HG03342 (cell line): ENCODE measurements around the gene ZNF410.

Experiments
- ATAC-seq: cut with Tn5 transposase; IDR thresholded peaks from one replicate; pipeline ENCODE4 v1.9.1; 2021; ENCODE audit warnings: mild to moderate bottlenecking, moderate library complexity; ENCODE audit not compliant: unreplicated experiment

Gene ZNF410

DNA sequence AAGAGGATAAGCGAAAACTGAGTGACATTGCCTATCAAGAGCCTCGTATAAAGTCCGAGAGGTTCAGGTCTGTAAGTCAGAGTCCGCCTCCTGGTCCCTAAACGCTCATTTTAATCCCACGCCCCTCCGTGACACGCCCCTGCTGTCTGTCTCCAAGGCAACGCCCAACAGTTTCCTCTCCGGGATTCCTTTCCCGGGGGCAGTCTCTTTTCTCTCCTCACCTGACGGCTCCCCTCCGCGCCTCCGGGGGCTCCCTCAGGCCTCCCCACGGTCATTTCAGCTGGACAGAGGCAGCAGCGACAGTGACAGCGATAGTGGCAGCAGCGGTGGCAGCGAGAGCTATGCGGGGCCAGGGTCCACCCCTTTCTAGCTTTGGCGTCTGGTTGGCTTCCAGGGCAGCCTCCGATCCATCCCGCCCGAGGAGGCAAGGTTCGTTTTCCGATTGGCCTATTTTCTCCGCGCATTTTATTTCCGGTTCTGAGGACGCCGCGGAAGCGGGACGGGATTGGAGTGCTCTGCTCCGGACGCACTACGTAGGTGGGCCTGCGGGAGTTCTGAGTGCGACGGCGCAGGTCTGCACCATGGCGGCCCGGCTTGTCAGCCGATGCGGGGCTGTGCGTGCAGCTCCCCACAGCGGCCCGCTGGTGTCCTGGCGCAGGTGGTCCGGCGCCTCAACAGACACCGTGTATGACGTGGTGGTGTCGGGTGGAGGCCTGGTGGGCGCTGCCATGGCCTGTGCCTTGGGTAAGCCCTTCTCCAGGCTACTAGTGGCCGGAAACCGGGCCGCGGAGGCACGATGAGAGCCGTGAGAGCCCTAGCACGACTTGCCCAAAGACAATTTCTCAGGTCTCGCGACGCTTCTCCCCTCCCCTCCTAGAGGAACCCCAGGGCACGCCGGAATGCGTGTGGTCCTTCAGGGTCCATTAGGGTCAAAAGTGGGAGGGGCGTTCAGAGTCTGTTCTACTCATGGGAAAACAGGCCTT, 63.4 kb downstream of the ZNF410 start, which contains the start of the genes COQ6 and FAM161B:
Gene COQ6, plus strand, starts transcription at position 551 of the 983 bp plus-strand sequence. Its CDS starts 31 bp downstream, at position 582.
Gene FAM161B, minus strand, starts transcription at position 343 of the 983 bp plus-strand sequence. Its CDS starts 68 bp downstream, at position 275.
- ATAC-seq: peak; percentile 91

DNA sequence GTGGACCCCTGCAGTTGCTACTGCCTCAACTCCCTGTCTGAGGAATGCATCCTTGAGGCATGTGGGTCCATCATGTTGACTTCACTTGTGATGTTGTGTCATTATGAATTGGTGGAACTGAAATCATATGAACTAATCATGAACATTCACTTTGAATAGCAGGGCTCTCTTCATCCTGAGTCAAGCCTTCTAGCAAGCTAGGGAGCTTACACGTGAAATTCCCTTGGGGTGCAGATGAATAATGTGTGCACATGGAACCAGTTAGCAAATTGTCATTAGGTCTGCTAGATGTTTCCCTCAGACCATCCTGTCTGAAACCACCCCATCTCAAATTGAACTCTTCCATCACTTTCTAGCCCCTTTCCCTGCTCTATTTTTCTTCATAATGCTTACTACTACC, 67.1 kb downstream of the ZNF410 start:
- ATAC-seq: no peak

- no peak for ATAC-seq
Measured at GRCh38 chr14:73955674-73956073, 69.0 kb downstream of the ZNF410 start.

GRCh38 chr14:73958591-73958990, 71.9 kb downstream of the ZNF410 start:
- no peak for ATAC-seq

DNA sequence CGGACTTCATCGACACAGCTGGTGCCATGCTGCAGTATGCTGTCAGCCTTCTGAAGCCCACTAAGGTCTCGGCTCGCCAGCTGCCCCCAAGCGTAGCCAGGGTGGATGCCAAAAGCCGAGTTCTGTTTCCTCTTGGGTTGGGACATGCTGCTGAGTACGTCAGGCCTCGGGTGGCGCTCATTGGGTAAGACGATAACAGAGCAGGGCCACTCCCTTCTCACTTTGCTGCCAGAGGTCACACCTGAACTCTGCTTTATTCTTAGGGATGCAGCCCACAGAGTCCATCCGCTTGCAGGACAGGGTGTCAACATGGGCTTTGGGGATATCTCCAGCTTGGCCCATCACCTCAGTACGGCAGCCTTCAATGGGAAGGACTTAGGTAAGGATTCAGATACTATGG, 74.5 kb downstream of the ZNF410 start:
- ATAC-seq: no peak

GRCh38 chr14:73965216-73965615, 78.6 kb downstream of the ZNF410 start:
- no peak for ATAC-seq

DNA sequence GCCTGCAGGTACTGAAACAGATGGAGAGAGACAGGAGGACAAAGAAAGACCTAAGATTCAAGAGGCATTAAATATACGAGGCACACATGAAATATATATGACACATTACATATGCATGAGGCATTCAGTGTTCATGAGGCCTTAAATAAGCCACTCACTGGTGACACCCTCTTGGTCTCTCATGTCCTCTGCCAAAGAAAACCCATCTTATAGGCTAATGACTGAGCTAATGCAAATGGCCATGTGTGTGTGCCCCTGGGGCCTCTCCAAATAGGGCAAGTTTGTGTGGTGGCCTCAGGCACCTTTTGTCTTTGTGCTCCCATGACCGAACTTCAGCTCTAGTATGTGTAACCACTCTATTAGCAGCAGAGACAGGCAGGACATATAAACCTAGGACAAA, 82.2 kb downstream of the ZNF410 start:
- no peak for ATAC-seq

DNA sequence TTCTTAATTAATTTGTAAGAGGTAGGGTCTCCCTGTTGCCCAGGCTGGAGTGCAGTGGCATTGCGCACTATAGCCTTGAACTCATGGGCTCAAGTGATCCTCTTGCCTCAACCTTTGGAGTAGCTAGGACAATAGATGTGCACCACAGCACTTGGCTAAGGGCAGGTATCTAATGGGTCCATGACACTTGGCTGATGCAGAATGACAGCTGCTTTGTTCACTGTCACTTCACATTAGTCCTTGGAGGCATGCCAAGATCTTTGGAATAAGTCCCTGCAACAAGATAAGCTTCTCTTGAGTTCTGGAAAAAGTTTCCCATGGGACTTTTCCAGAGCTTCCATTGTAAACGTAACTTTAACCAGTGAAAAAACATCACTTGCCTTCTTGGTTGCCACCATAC, 86.8 kb downstream of the ZNF410 start:
- ATAC-seq: no peak

GRCh38 chr14:73976125-73976524, 89.5 kb downstream of the ZNF410 start:
- ATAC-seq: no peak

DNA sequence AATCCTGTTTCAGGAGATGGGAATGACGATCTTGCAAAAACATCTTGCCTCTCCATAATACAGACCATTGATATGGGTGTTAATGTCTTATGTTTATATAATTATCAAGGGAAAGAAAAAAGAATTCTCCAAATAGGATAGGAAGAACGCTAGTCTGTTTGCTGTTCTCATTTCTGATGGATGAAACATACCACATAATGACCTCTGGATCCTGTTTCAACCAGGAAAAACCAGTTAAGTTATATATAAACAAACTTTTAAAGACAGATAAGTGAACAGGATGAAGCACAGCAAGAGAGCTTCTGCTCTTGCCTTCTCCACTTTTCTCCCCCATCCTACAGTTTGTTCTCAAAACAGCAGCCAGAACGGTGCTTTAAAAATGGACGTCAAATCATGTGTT, 91.2 kb downstream of the ZNF410 start:
- ATAC-seq: no peak
